CD14-positive monocyte (primary cell): ENCODE results near the gene AKT1. TPM values are rescaled to one million over a fixed set of nuclear protein-coding genes. Genes with fewer than 3 reads are reported as not detected.
A peak's percentile ranks its signal among the peaks of the same experiment; 100 is the strongest.

Experiments
- DNase-seq, 3 donors: peaks; one replicate each; pipeline ENCODE4 v3.0.0-alpha.2; 2011 to 2022
- H2AFZ ChIP-seq: 2 replicates; pipeline ENCODE4 v1.6.0; 2012; ENCODE audit warnings: mild to moderate bottlenecking, low read depth, low read length, inconsistent platforms; ENCODE audit not compliant: insufficient read depth, poor library complexity, severe bottlenecking
- H3K27ac ChIP-seq, 2 donors: 1 replicate in 1 of 2; 2 replicates in 1 of 2; pipeline ENCODE4 v1.5.1; 2012 to 2013; ENCODE audit warnings: low read length in 2 of 2, control low read depth in 1 of 2, inconsistent platforms in 1 of 2, low read depth in 1 of 2, mild to moderate bottlenecking in 1 of 2
- H3K27me3 ChIP-seq, 2 donors: one replicate each; pipeline versions ENCODE4 v1.6.0 to v1.6.1; 2011 to 2013; ENCODE audit warnings: low read length in 2 of 2; ENCODE audit not compliant: control insufficient read depth in 2 of 2, insufficient read depth in 2 of 2
- H3K36me3 ChIP-seq, 2 donors: replicated peaks in 1 of 2; 1 replicate in 1 of 2; 2 replicates in 1 of 2; pipeline versions ENCODE4 v1.5.1 to v1.6.1; 2012 to 2013; ENCODE audit warnings: low read length in 2 of 2, control low read depth in 1 of 2, inconsistent platforms in 1 of 2, mild to moderate bottlenecking in 1 of 2; ENCODE audit not compliant: insufficient read depth in 2 of 2, control insufficient read depth in 1 of 2
- H3K4me1 ChIP-seq, 2 donors: 1 replicate in 1 of 2; 2 replicates in 1 of 2; pipeline versions ENCODE4 v1.5.1 to v1.6.1; 2012 to 2013; ENCODE audit warnings: low read length in 2 of 2, control low read depth in 1 of 2, inconsistent platforms in 1 of 2, mild to moderate bottlenecking in 1 of 2, moderate library complexity in 1 of 2; ENCODE audit not compliant: insufficient read depth in 2 of 2, control insufficient read depth in 1 of 2
- H3K4me2 ChIP-seq: replicated peaks from 2 replicates; pipeline ENCODE3; 2012; ENCODE audit warnings: low read length, moderate library complexity, mild to moderate bottlenecking; ENCODE audit not compliant: poor library complexity, severe bottlenecking; ENCODE audit errors: extremely low read depth
- H3K4me3 ChIP-seq, 3 experiments: fragments of 200-600 bp in 1 of 3; sonication (generic) in 1 of 3; replicated peaks in 1 of 3; 1 replicate in 2 of 3; 2 replicates in 1 of 3; pipeline ENCODE4 v1.5.1; 2011 to 2013; ENCODE audit warnings: low read length in 3 of 3, mild to moderate bottlenecking in 3 of 3, control low read depth in 2 of 3, low read depth in 2 of 3, inconsistent platforms in 1 of 3, moderate library complexity in 1 of 3
- H3K79me2 ChIP-seq: 2 replicates; pipeline ENCODE4 v1.6.0; 2012; ENCODE audit warnings: mild to moderate bottlenecking, control low read depth, inconsistent platforms, low read length, moderate library complexity; ENCODE audit not compliant: insufficient read depth
- H3K9ac ChIP-seq: 2 replicates; pipeline ENCODE4 v1.6.0; 2017; ENCODE audit warnings: low read length, mild to moderate bottlenecking; ENCODE audit not compliant: insufficient read depth, poor library complexity, severe bottlenecking
- H3K9me3 ChIP-seq, 2 donors: replicated peaks in 1 of 2; 1 replicate in 1 of 2; 2 replicates in 1 of 2; pipeline versions ENCODE4 v1.5.1 to v1.6.1; 2012 to 2013; ENCODE audit warnings: low read length in 2 of 2, control low read depth in 1 of 2; ENCODE audit not compliant: control insufficient read depth in 1 of 2, insufficient read depth in 1 of 2
- H4K20me1 ChIP-seq: 2 replicates; pipeline ENCODE4 v1.6.0; 2012; ENCODE audit warnings: mild to moderate bottlenecking, low read length, control low read depth, moderate library complexity; ENCODE audit not compliant: insufficient read depth
- H3K27ac Mint-ChIP-seq, 7 donors: one replicate each; pipeline ENCODE4 v1.8.0; 2020; ENCODE audit warnings: mild to moderate bottlenecking in 7 of 7, mixed read lengths in 7 of 7, moderate library complexity in 6 of 7, inconsistent platforms in 2 of 7
- H3K27me3 Mint-ChIP-seq, 3 donors: one replicate each; pipeline ENCODE4 v1.8.0; 2021 to 2022; ENCODE audit warnings: low read depth in 3 of 3, mild to moderate bottlenecking in 3 of 3, mixed read lengths in 3 of 3, moderate library complexity in 3 of 3, inconsistent platforms in 1 of 3
- H3K36me3 Mint-ChIP-seq, 2 donors: one replicate each; pipeline ENCODE4 v1.8.0; 2020; ENCODE audit warnings: mixed read lengths in 2 of 2, inconsistent platforms in 1 of 2, mild to moderate bottlenecking in 1 of 2
- H3K4me1 Mint-ChIP-seq: one replicate; pipeline ENCODE4 v1.8.0; 2020; ENCODE audit warnings: mild to moderate bottlenecking, mixed read lengths
- H3K4me3 Mint-ChIP-seq, 2 donors: one replicate each; pipeline ENCODE4 v1.8.0; 2020; ENCODE audit warnings: mild to moderate bottlenecking in 2 of 2, mixed read lengths in 2 of 2, moderate library complexity in 1 of 2
- H3K9me3 Mint-ChIP-seq, 7 donors: one replicate each; pipeline ENCODE4 v1.8.0; 2020 to 2022; ENCODE audit warnings: mixed read lengths in 7 of 7, mild to moderate bottlenecking in 6 of 7, moderate library complexity in 6 of 7, inconsistent platforms in 2 of 7
- WGBS: methylation state at CpG from one replicate; pipeline ENCODE4 v1.1.5; 2013; ENCODE audit warnings: missing lambda C conversion rate; ENCODE audit not compliant: insufficient coverage; 5-methylcytosine and 5-hydroxymethylcytosine counted together
- intact Hi-C, 2 donors: fragments of 100-400 bp; cut with micrococcal nuclease; formaldehyde crosslinking; loops; one replicate each; pipeline versions ENCODE4 v1.15.0 to v1.15.1; 2023
- polyA plus RNA-seq, 3 donors: library from polyadenylated mRNA; depleted of rRNA in 1 of 3; unstranded in 2 of 3; stranded (reverse) in 1 of 3; fragments of 300-500 nt in 2 of 3; fragments of >200 nt in 1 of 3; fragmentation: Illumina TruSeq in 2 of 3; gene quantifications; 1 replicate in 2 of 3; 2 replicates in 1 of 3; pipeline ENCODE4 v1.2.3, GENCODE V29; 2012 to 2021
- TF ChIP-seq, protein P1 (sequence below): fragments of 200-600 bp; IDR thresholded peaks from one replicate; pipeline ENCODE4 v1.8.0; 2022; ENCODE audit warnings: antibody characterized with exemption, mild to moderate bottlenecking

The AKT1 gene
- polyA plus RNA-seq, 3 donors, result 7.2 to 180 (median 26.4) TPM

DNA sequence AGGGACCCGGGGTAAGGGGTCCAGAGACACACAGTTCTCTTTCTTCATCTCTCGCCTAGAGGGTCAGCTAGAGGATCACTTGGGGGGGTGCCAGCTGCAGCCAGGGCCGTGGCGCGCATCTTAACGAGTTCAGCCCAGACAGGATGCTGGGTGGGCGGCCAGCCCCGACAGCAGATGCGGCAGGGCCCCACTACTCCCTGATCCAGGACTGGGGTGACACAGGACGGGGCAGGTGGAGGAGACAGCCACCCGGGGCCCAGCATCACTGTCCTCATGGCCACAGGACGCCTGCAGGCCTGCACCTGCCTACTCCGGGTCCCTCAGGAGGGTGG lies 12.8 kb downstream of the AKT1 start:
- DNase-seq, result no peak
- Histone ChIP-seq H3K36me3 (peaks cover 24 to 37% of the 10 kb centered on the region in 2 donors), H3K4me2 (no peak overlapping the region), H3K27ac (no peak overlapping the region), H3K4me3 (no peak overlapping the region), H3K79me2 (peaks cover 33% of the 10 kb centered on the region), H3K9me3 (no peaks in the 10 kb centered on the region), H3K27me3 (no peaks in the 10 kb centered on the region), H4K20me1 (peaks cover 86% of the 10 kb centered on the region), H3K4me1 (peaks cover 19 to 23% of the 10 kb centered on the region in 2 donors), H2AFZ (no peak overlapping the region), H3K9ac (no peak overlapping the region)
- H3K27me3 Mint-ChIP-seq, result no peaks in the 10 kb centered on the region
- TF ChIP-seq, protein P1, sequence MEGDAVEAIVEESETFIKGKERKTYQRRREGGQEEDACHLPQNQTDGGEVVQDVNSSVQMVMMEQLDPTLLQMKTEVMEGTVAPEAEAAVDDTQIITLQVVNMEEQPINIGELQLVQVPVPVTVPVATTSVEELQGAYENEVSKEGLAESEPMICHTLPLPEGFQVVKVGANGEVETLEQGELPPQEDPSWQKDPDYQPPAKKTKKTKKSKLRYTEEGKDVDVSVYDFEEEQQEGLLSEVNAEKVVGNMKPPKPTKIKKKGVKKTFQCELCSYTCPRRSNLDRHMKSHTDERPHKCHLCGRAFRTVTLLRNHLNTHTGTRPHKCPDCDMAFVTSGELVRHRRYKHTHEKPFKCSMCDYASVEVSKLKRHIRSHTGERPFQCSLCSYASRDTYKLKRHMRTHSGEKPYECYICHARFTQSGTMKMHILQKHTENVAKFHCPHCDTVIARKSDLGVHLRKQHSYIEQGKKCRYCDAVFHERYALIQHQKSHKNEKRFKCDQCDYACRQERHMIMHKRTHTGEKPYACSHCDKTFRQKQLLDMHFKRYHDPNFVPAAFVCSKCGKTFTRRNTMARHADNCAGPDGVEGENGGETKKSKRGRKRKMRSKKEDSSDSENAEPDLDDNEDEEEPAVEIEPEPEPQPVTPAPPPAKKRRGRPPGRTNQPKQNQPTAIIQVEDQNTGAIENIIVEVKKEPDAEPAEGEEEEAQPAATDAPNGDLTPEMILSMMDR, result no peak
- WGBS, result 89% methylated on average over 12 of the region's 13 CpGs
- peaks cover 7 to 22% of the 10 kb centered on the region in 2 donors for H3K36me3 Mint-ChIP-seq
- intact Hi-C loops, result no loop called here
- H3K4me1 Mint-ChIP-seq, result peaks cover 18% of the 10 kb centered on the region
- H3K9me3 Mint-ChIP-seq, result no peaks in the 10 kb centered on the region
- no peak overlapping the region for H3K27ac Mint-ChIP-seq
- no peak overlapping the region for H3K4me3 Mint-ChIP-seq

DNA sequence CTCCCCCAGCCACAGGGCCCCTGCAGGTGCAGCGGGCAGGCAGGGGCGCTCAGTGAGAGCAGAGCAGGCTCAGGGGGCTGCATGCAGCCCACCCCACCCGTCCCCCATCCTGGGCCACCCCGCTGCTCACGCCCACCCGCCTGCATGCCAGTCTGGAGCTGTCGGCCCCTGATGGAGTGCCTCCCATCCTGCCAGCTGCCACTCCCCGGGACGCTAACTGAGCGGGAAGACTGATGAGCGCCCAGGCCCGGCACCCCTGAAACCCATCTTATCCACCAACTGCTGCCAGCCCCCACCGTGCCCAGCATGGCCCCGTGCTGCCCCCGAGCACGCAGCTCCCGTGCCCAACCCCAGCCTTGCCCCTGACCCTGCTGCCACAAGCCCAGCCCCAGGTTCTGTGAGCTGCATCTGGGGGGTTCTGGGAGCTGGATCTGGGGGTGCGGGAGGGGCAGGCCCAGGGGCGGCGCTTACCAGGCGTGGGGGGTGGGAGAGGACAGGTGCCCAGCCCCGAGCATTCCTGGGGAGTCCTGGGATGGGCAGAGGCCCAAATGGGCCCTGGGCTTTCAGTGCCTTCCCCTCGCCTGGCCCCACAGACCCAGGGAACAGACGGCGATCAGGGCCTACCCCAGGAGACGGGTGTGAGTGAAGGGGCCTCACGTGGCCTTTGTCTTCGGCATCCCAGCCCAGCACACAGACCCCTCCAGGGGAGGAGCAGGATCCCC lies 13.3 kb downstream of the AKT1 start:
- Histone ChIP-seq H3K9ac (no peak overlapping the region), H3K4me2 (no peak overlapping the region), H3K27me3 (no peaks in the 10 kb centered on the region), H3K4me3 (no peak overlapping the region), H3K79me2 (peaks cover 30% of the 10 kb centered on the region), H4K20me1 (peaks cover 87% of the 10 kb centered on the region), H3K27ac (no peak overlapping the region), H2AFZ (no peak overlapping the region), H3K36me3 (peaks cover 27 to 42% of the 10 kb centered on the region in 2 donors), H3K9me3 (no peaks in the 10 kb centered on the region), H3K4me1 (peaks cover 13 to 18% of the 10 kb centered on the region in 2 donors)
- H3K4me1 Mint-ChIP-seq, result peaks cover 14% of the 10 kb centered on the region
- no peak overlapping the region for H3K4me3 Mint-ChIP-seq
- 97% methylated on average over 15 of the region's 28 CpGs for WGBS
- no peak for DNase-seq
- no peaks in the 10 kb centered on the region for H3K27me3 Mint-ChIP-seq
- TF ChIP-seq, protein P1, result no peak
- peaks cover 8 to 24% of the 10 kb centered on the region in 2 donors for H3K36me3 Mint-ChIP-seq
- H3K27ac Mint-ChIP-seq, result peak overlapping the region in 2 of 7 donors; percentile 58 to 71
- no peaks in the 10 kb centered on the region for H3K9me3 Mint-ChIP-seq
- intact Hi-C loops, result no loop called here
